Measurements from ENCODE around the gene SHROOM1. TPM values are rescaled to one million over a fixed set of nuclear protein-coding genes. Genes with fewer than 3 reads are reported as not detected.

SHROOM1 gene
- total and polyA plus RNA-seq, 9 of the 15 experiments (the other 6 are each of a cell fraction or from before 2014, with no cell fraction given): 0.44 to 26.5 (median 11.9) TPM

- TF ChIP-seq CBFA2T2 (conservative IDR thresholded peaks at IDR 0.05) (no peak), REST (IDR thresholded peaks at IDR 0.05; ENCODE audit: borderline replicate concordance) (no peak), REST (CRISPR knock-in tag; IDR thresholded peaks at IDR 0.05; ENCODE audit: low read depth) (peak; percentile 83), NFE2 (IDR thresholded peaks at IDR 0.05; ENCODE audit: low read depth) (no peak), HNRNPUL1 (IDR thresholded peaks at IDR 0.05; ENCODE audit: low read length) (no peak), ELF2 (CRISPR knock-in tag; IDR thresholded peaks at IDR 0.05) (no peak), MEF2D (tag; conservative IDR thresholded peaks at IDR 0.05; ENCODE audit: low read depth) (no peak; the same call in 1 of the 2 replicates), C11orf30 (IDR thresholded peaks at IDR 0.05; ENCODE audit: low read depth) (no peak), POLR2A (conservative IDR thresholded peaks at IDR 0.05) (peak; percentile 85), ZNF79 (CRISPR knock-in tag; IDR thresholded peaks at IDR 0.05; ENCODE audit: low read depth) (no peak), ILF3 (IDR thresholded peaks at IDR 0.05; ENCODE audit: borderline replicate concordance) (no peak), RAD51 (IDR thresholded peaks at IDR 0.05; ENCODE audit: borderline replicate concordance, low read depth) (no peak), CREB5 (CRISPR knock-in tag; IDR thresholded peaks at IDR 0.05) (no peak), CGGBP1 (CRISPR knock-in tag; IDR thresholded peaks at IDR 0.05) (no peak), HDAC2 (IDR thresholded peaks at IDR 0.05) (no peak), MTA2 (IDR thresholded peaks at IDR 0.05; ENCODE audit: low read depth) (no peak), CXXC5 (CRISPR knock-in tag; IDR thresholded peaks at IDR 0.05) (peak; percentile 88), FUS (optimal IDR thresholded peaks at IDR 0.05; ENCODE audit: low read depth, low read length) (no peak), GTF2E2 (tag; IDR thresholded peaks at IDR 0.05) (peak; percentile 19; the same call in 1 of the 2 replicates), PCBP1 (IDR thresholded peaks at IDR 0.05; ENCODE audit: low read depth, low read length, poor library complexity, severe bottlenecking) (peak; percentile 31), XRCC5 (IDR thresholded peaks at IDR 0.05; ENCODE audit: low read depth, low read length) (no peak)
Observed at GRCh38 chr5:132830436-132831094, at the start of gene SHROOM1 (continued).

Measured in K562 (cell line).